SU-DHL-6 (cell line): Measurements from ENCODE around the gene IPPK.

Experiments
- CTCF ChIP-seq: fragments of 200-600 bp; sonication (generic); IDR thresholded peaks from one replicate; pipeline ENCODE4 v1.5.1; 2017; ENCODE audit warnings: antibody characterized with exemption, mild to moderate bottlenecking, low read length, moderate library complexity; ENCODE audit not compliant: insufficient read depth, poor library complexity, severe bottlenecking
- EZH2phosphoT487 ChIP-seq: fragments of 200-600 bp; sonication (generic), shearing (Covaris generic); conservative IDR thresholded peaks from 2 replicates; pipeline ENCODE4 v1.6.1; 2018; ENCODE audit warnings: mild to moderate bottlenecking, antibody characterized with exemption, low read length, moderate library complexity, mixed read lengths

- TF ChIP-seq CTCF: no peak
- no peak for TF ChIP-seq EZH2phosphoT487
Measured at GRCh38 chr9:92655366-92655765, 14.6 kb downstream of the IPPK start.
